SK-N-SH (cell line): ENCODE data around the gene IVNS1ABP. TPM values are rescaled to one million over a fixed set of nuclear protein-coding genes. Genes with fewer than 3 reads are reported as not detected.

Experiments
- CTCF ChIA-PET: fragments of 300-600, 350-600 bp; formaldehyde crosslinking; extraction: SDS; loops from one replicate; lab custom pipeline; 2021; lab: Yijun Ruan, JAX
- POLR2A ChIA-PET: fragments of 350-600 bp; sonication (Branson Sonifier 250); formaldehyde crosslinking; extraction: SDS; loops from one replicate; lab custom pipeline; 2020; ENCODE audit warnings: antibody characterized with exemption, inconsistent platforms; lab: Yijun Ruan, JAX
- DNase-seq: peaks from one replicate; pipeline ENCODE4 v3.0.0; 2012
- H2AFZ ChIP-seq: fragments of 200-600 bp; sonication (generic); 2 replicates; pipeline ENCODE4 v1.8.1; 2016; ENCODE audit warnings: antibody characterized with exemption, mild to moderate bottlenecking, low read depth
- H3F3A ChIP-seq: fragments of 200-600 bp; sonication (generic); replicated peaks from 2 replicates; pipeline ENCODE3; 2016; ENCODE audit warnings: antibody characterized with exemption, mild to moderate bottlenecking; ENCODE audit not compliant: insufficient read depth
- H3K27ac ChIP-seq, 2 experiments: fragments of 200-500 bp in 1 of 2; fragments of 200-600 bp in 1 of 2; sonication (Bioruptor generic) in 1 of 2; sonication (generic), shearing (Covaris generic) in 1 of 2; 2 replicates each; pipeline versions ENCODE4 v1.5.1 to v1.6.1; 2014 to 2016; ENCODE audit warnings: low read depth in 2 of 2, inconsistent platforms in 1 of 2, low read length in 1 of 2, mild to moderate bottlenecking in 1 of 2, mixed read lengths in 1 of 2
- H3K27me3 ChIP-seq: fragments of 200-600 bp; sonication (generic), shearing (Covaris generic); 2 replicates; pipeline ENCODE4 v1.6.1; 2016; ENCODE audit warnings: mixed run types; ENCODE audit not compliant: insufficient read depth
- H3K36me3 ChIP-seq, 2 experiments: fragments of 200-500 bp in 1 of 2; fragments of 200-600 bp in 1 of 2; sonication (Bioruptor generic) in 1 of 2; sonication (generic) in 1 of 2; replicated peaks in 1 of 2; 2 replicates each; pipeline versions ENCODE3 to v1.5.1; 2014 to 2016; ENCODE audit warnings: low read length in 1 of 2, mild to moderate bottlenecking in 1 of 2; ENCODE audit not compliant: insufficient read depth in 2 of 2, control insufficient read depth in 1 of 2
- H3K4me1 ChIP-seq, 2 experiments: fragments of 200-500 bp in 1 of 2; fragments of 200-600 bp in 1 of 2; sonication (Bioruptor generic) in 1 of 2; sonication (generic), shearing (Covaris generic) in 1 of 2; 2 replicates each; pipeline versions ENCODE4 v1.5.1 to v1.6.1; 2014 to 2016; ENCODE audit warnings: low read depth in 1 of 2, low read length in 1 of 2, mixed run types in 1 of 2; ENCODE audit not compliant: insufficient read depth in 2 of 2, control insufficient read depth in 1 of 2
- H3K4me2 ChIP-seq: fragments of 200-600 bp; sonication (generic), shearing (Covaris generic); 2 replicates; pipeline ENCODE4 v1.6.1; 2017; ENCODE audit warnings: mixed run types
- H3K4me3 ChIP-seq, 2 experiments: fragments of 200-500 bp in 1 of 2; fragments of 200-600 bp in 1 of 2; sonication (Bioruptor generic) in 1 of 2; sonication (generic), shearing (Covaris generic) in 1 of 2; 2 replicates each; pipeline versions ENCODE4 v1.5.1 to v1.8.1; 2014 to 2016; ENCODE audit warnings: low read depth in 2 of 2, inconsistent platforms in 1 of 2, low read length in 1 of 2, mild to moderate bottlenecking in 1 of 2, mixed read lengths in 1 of 2, moderate library complexity in 1 of 2
- H3K79me2 ChIP-seq: fragments of 200-600 bp; sonication (generic); 2 replicates; pipeline ENCODE4 v1.8.1; 2017; ENCODE audit warnings: mild to moderate bottlenecking; ENCODE audit not compliant: insufficient read depth
- H3K9ac ChIP-seq: fragments of 200-600 bp; sonication (generic); 2 replicates; pipeline ENCODE4 v1.6.1; 2017; ENCODE audit warnings: mixed run types
- H3K9me2 ChIP-seq: fragments of 200-600 bp; sonication (generic); 2 replicates; pipeline ENCODE4 v1.6.1; 2017; ENCODE audit warnings: mixed run types
- H3K9me3 ChIP-seq: fragments of 200-600 bp; sonication (generic); 2 replicates; pipeline ENCODE4 v1.6.1; 2017; ENCODE audit warnings: mixed run types, mild to moderate bottlenecking, moderate library complexity
- H4K20me1 ChIP-seq: fragments of 200-600 bp; sonication (generic); 2 replicates; pipeline ENCODE4 v1.6.1; 2017; ENCODE audit warnings: mild to moderate bottlenecking, mixed run types; ENCODE audit not compliant: insufficient read depth
- CHD2 ChIP-seq: fragments of 150-350 bp; IDR thresholded peaks from 2 replicates; pipeline ENCODE4 v1.6.1; 2018; ENCODE audit warnings: low read length; ENCODE audit not compliant: partially characterized antibody
- ELF1 ChIP-seq: IDR thresholded peaks from 2 replicates; pipeline ENCODE4 v1.4.0; 2012
- EP300 ChIP-seq, 2 experiments: IDR thresholded peaks; 2 replicates each; pipeline versions ENCODE4 v1.4.0 to v1.6.1; 2012; ENCODE audit warnings: borderline replicate concordance in 1 of 2, low read depth in 1 of 2, low read length in 1 of 2
- FOSL2 ChIP-seq: IDR thresholded peaks from 2 replicates; pipeline ENCODE4 v1.4.0; 2012; ENCODE audit warnings: low read depth, mild to moderate bottlenecking, moderate library complexity, borderline replicate concordance
- FOXJ3 ChIP-seq: sonication (generic); formaldehyde crosslinking; IDR thresholded peaks from 2 replicates; pipeline ENCODE4 v1.5.1; 2020; ENCODE audit warnings: mild to moderate bottlenecking, missing genetic modification reagents
- GABPA ChIP-seq: IDR thresholded peaks from 2 replicates; pipeline ENCODE4 v1.4.0; 2012; ENCODE audit warnings: low read depth, mild to moderate bottlenecking
- JUND ChIP-seq: IDR thresholded peaks from 2 replicates; pipeline ENCODE4 v1.4.0; 2012
- NRF1 ChIP-seq: IDR thresholded peaks from 2 replicates; pipeline ENCODE4 v1.6.1; 2012; ENCODE audit warnings: low read depth, mild to moderate bottlenecking, low read length
- RCOR1 ChIP-seq: fragments of 150-350 bp; IDR thresholded peaks from 2 replicates; pipeline ENCODE4 v1.6.1; 2017; ENCODE audit warnings: antibody characterized with exemption, low read length
- SMC3 ChIP-seq: IDR thresholded peaks from 2 replicates; pipeline ENCODE4 v1.6.1; 2012; ENCODE audit warnings: low read depth, low read length, improper control_type of control experiment
- TEAD4 ChIP-seq: IDR thresholded peaks from 2 replicates; pipeline ENCODE4 v1.4.0; 2012; ENCODE audit warnings: mild to moderate bottlenecking, borderline replicate concordance; ENCODE audit not compliant: insufficient read depth
- YY1 ChIP-seq: IDR thresholded peaks from 2 replicates; pipeline ENCODE4 v1.4.0; 2012; ENCODE audit warnings: low read depth, mild to moderate bottlenecking
- WGBS: methylation state at CpG from one replicate; pipeline ENCODE4 v1.1.6; 2017; ENCODE audit warnings: low lambda C conversion rate; 5-methylcytosine and 5-hydroxymethylcytosine counted together
- polyA plus RNA-seq, 3 experiments: library from polyadenylated mRNA; depleted of rRNA; stranded (reverse); fragments of >200 nt; gene quantifications; 2 replicates each; pipeline ENCODE4 v1.2.3, GENCODE V29; 2012
- TF ChIP-seq, protein P1 (sequence below): IDR thresholded peaks from 2 replicates; pipeline ENCODE4 v1.4.0; 2012; ENCODE audit warnings: low read depth, borderline replicate concordance
- TF ChIP-seq, protein P2 (sequence below): IDR thresholded peaks from 2 replicates; pipeline ENCODE4; 2012
- TF ChIP-seq, protein P3 (sequence below): fragments of 150-350 bp; IDR thresholded peaks from 2 replicates; pipeline ENCODE4 v1.6.1; 2016; ENCODE audit warnings: mild to moderate bottlenecking, low read depth, low read length

The IVNS1ABP gene
- polyA plus RNA-seq, 1 of the 3 experiments (the other 2 are of a cell fraction), result 24.5 TPM

DNA sequence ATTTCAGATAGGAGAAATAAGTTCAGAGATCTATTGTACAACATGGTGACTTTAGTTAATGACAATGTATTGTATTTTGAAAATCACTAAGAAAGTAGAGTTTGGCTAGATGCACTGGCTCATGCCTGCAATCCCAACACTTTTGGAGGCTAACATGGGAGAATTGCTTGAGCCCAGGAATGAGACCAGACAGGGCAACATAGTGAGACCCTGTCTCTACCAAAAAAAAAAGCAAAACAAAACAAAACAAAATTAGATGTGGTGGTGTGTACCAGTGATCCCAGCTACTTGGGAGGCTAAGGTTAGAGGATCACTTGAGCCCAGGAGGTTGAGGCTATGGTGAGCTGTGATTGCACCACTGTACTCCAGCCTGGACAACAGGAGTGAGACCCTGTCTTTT, 27.2 kb downstream of the IVNS1ABP start:
- peaks cover 0 to 3% of the 10 kb centered on the region in 2 experiments; a peak in 1 of 4 replicates for H3K4me1 ChIP-seq
- DNase-seq, result no peak
- TF ChIP-seq RCOR1 (no peak), CHD2 (no peak), ELF1 (no peak), FOSL2 (no peak), SMC3 (no peak), TEAD4 (no peak), JUND (no peak), YY1 (no peak)
- TF ChIP-seq, protein P1, sequence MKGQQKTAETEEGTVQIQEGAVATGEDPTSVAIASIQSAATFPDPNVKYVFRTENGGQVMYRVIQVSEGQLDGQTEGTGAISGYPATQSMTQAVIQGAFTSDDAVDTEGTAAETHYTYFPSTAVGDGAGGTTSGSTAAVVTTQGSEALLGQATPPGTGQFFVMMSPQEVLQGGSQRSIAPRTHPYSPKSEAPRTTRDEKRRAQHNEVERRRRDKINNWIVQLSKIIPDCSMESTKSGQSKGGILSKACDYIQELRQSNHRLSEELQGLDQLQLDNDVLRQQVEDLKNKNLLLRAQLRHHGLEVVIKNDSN, result no peak
- TF ChIP-seq, protein P2, sequence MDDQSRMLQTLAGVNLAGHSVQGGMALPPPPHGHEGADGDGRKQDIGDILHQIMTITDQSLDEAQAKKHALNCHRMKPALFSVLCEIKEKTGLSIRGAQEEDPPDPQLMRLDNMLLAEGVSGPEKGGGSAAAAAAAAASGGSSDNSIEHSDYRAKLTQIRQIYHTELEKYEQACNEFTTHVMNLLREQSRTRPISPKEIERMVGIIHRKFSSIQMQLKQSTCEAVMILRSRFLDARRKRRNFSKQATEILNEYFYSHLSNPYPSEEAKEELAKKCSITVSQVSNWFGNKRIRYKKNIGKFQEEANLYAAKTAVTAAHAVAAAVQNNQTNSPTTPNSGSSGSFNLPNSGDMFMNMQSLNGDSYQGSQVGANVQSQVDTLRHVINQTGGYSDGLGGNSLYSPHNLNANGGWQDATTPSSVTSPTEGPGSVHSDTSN, result no peak
- no peak overlapping the region for H3K9ac ChIP-seq
- no peaks in the 10 kb centered on the region for H3K9me2 ChIP-seq
- no peaks in the 10 kb centered on the region for H3K9me3 ChIP-seq
- POLR2A ChIA-PET, result no interaction called here
- no peaks in the 10 kb centered on the region for H3K79me2 ChIP-seq
- CTCF ChIA-PET, result no interaction called here
- H3K36me3 ChIP-seq, result peaks cover 16 to 18% of the 10 kb centered on the region in 2 experiments
- no peak overlapping the region for H2AFZ ChIP-seq
- H3K4me2 ChIP-seq, result no peak overlapping the region
- no peak overlapping the region for H3K4me3 ChIP-seq
- H4K20me1 ChIP-seq, result no peaks in the 10 kb centered on the region
- no peaks in the 10 kb centered on the region for H3K27me3 ChIP-seq
- H3K27ac ChIP-seq, result no peak overlapping the region
- H3F3A ChIP-seq, result peaks cover 19% of the 10 kb centered on the region

DNA sequence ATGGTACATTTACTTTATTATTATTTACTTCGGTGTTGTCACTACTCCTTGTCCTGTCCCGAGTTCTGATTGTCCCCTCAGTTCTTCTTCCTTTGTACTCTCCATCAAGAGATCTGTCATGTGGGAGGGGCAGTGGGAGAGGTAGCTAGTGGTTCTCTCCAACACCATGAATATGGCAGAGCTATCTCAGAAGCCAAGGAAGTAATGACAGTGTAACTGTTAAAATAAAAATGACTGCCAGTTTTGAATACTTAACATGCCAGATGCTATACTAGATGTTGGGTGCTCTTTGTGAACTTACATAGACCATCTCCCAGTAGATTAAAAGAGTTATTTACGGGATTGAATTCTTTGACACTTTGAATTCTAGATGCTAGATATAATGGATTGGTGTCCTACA, 28.6 kb downstream of the IVNS1ABP start:
- Histone ChIP-seq H3K4me2 (no peak overlapping the region), H3K9me2 (no peaks in the 10 kb centered on the region), H2AFZ (no peak overlapping the region), H3K9me3 (no peaks in the 10 kb centered on the region), H3K27me3 (no peaks in the 10 kb centered on the region), H3K4me1 (peaks cover 0 to 5% of the 10 kb centered on the region in 2 experiments; a peak in 2 of 4 replicates), H3F3A (peaks cover 10% of the 10 kb centered on the region), H3K27ac (no peak overlapping the region), H3K79me2 (no peaks in the 10 kb centered on the region), H3K4me3 (no peak overlapping the region), H3K9ac (no peak overlapping the region), H4K20me1 (no peaks in the 10 kb centered on the region), H3K36me3 (peaks cover 5 to 8% of the 10 kb centered on the region in 2 experiments)
- 97% methylated on average over 3 of the region's 3 CpGs for WGBS
- TF ChIP-seq TEAD4 (no peak), EP300 (IDR thresholded peaks at IDR 0.05; ENCODE audit: borderline replicate concordance in 1 of 2, low read depth in 1 of 2, low read length in 1 of 2) (no peak), FOXJ3 (CRISPR knock-in tag) (no peak), NRF1 (no peak), SMC3 (no peak), GABPA (no peak)
- TF ChIP-seq, protein P3, sequence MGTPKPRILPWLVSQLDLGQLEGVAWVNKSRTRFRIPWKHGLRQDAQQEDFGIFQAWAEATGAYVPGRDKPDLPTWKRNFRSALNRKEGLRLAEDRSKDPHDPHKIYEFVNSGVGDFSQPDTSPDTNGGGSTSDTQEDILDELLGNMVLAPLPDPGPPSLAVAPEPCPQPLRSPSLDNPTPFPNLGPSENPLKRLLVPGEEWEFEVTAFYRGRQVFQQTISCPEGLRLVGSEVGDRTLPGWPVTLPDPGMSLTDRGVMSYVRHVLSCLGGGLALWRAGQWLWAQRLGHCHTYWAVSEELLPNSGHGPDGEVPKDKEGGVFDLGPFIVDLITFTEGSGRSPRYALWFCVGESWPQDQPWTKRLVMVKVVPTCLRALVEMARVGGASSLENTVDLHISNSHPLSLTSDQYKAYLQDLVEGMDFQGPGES, result no peak
- DNase-seq, result no peak
- ChIA-PET CTCF (no interaction called here), POLR2A (no interaction called here)
